ENCODE results near the gene KDELR1.
"Not testable (repeated sequence)": the region's sequence is repeated elsewhere in the genome, so short reads cannot be mapped to it uniquely, and the experiment has no call there.

DNA sequence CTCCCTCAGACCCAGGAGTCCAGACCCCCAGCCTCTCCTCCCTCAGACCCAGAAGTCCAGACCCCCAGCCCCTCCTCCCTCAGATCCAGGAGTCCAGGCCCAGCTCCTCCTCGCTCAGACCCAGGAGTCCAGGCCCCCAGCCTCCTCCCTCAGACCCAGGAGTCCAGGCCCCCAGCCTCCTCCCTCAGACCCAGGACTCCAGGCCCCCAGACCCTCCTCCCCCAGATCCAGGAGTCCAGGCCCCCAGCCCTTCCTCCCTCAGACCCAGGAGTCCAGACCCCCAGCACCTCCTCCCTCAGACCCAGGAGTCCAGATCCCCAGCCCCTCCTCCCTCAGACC lies 624 bp upstream of the KDELR1 start:
- TF ChIP-seq EZH2 (IDR thresholded peaks at IDR 0.05; ENCODE audit: borderline replicate concordance, low read length); CTCF (IDR thresholded peaks at IDR 0.05; ENCODE audit: low read length): not testable (repeated sequence)
